K562 (cell line): Measurements from ENCODE around the gene LMBRD1. TPM values are rescaled to one million over a fixed set of nuclear protein-coding genes. Genes with fewer than 3 reads are reported as not detected.

Experiments used
- ATAC-seq: fragments of 200-7000 bp; cut with Tn5 transposase; 3 replicates; pipeline ENCODE4 v1.9.1; 2020; ENCODE audit warnings: moderate library complexity
- BruUV-seq: library from RNA; stranded (reverse); fragments of 400-500 nt; replicated peaks from 2 replicates; lab custom pipeline; 2021; lab: Mats Ljungman, UMichigan
- CTCF ChIA-PET: fragments of 300-600 bp; formaldehyde crosslinking; extraction: SDS; loops from one replicate; lab custom pipeline; 2021; ENCODE audit warnings: low intra/inter-chr PET ratio; lab: Yijun Ruan, JAX
- POLR2A ChIA-PET: fragments of 300-600, 350-650 bp; sonication (Branson Sonifier 250); formaldehyde crosslinking; extraction: SDS; loops from one replicate; lab custom pipeline; 2021; ENCODE audit warnings: antibody characterized with exemption, inconsistent platforms; lab: Yijun Ruan, JAX
- DNase-seq, 4 experiments: peaks; one replicate each; pipeline versions ENCODE4 v3.0.0 to v3.0.0-alpha.2; 2011 to 2018; ENCODE audit warnings: low spot score in 3 of 4, mixed read lengths in 3 of 4; ENCODE audit errors: extremely low read depth in 1 of 4
- FAIRE-seq: peaks from 2 replicates; lab custom pipeline; 2011; peaks lifted over from hg19 to GRCh38; lab: Jason Lieb, UNC
- H2AFZ ChIP-seq: 2 replicates; pipeline ENCODE4 v1.6.0; 2011; ENCODE audit warnings: low read depth, low read length, control low read depth, inconsistent platforms
- H3K27ac ChIP-seq: fragments of 200-600 bp; 3 replicates; pipeline ENCODE4 v1.8.0; 2011; ENCODE audit warnings: low read depth, mild to moderate bottlenecking, control low read depth, inconsistent platforms, low read length, moderate library complexity, mixed read lengths; ENCODE audit errors: extremely low read depth
- H3K27me3 ChIP-seq, 2 experiments: fragments of 300-600 bp in 1 of 2; 2 replicates in 1 of 2; 3 replicates in 1 of 2; pipeline versions ENCODE4 v1.6.0 to v1.8.0; 2011; ENCODE audit warnings: inconsistent platforms in 2 of 2, low read length in 2 of 2, mild to moderate bottlenecking in 1 of 2, mixed read lengths in 1 of 2, moderate library complexity in 1 of 2; ENCODE audit not compliant: control insufficient read depth in 2 of 2, insufficient read depth in 2 of 2
- H3K36me3 ChIP-seq: fragments of 300-600 bp; 3 replicates; pipeline ENCODE4 v1.8.0; 2011; ENCODE audit warnings: mild to moderate bottlenecking, low read length, inconsistent platforms; ENCODE audit not compliant: control insufficient read depth, insufficient read depth
- H3K4me1 ChIP-seq, 2 experiments: fragments of 200-600 bp in 1 of 2; replicated peaks in 1 of 2; 2 replicates in 1 of 2; 3 replicates in 1 of 2; pipeline versions ENCODE4 v1.5.1 to v1.8.0; 2011; ENCODE audit warnings: inconsistent platforms in 2 of 2, low read length in 2 of 2, mild to moderate bottlenecking in 1 of 2, mixed read lengths in 1 of 2, moderate library complexity in 1 of 2; ENCODE audit not compliant: control insufficient read depth in 2 of 2, insufficient read depth in 2 of 2
- H3K4me2 ChIP-seq: 2 replicates; pipeline ENCODE4 v1.6.1; 2011; ENCODE audit warnings: low read length, control low read depth, inconsistent platforms, mixed read lengths; ENCODE audit not compliant: insufficient read depth
- H3K4me3 ChIP-seq: fragments of 200-600 bp; sonication (generic), shearing (Covaris generic); 2 replicates; pipeline ENCODE4 v1.5.1; 2016; ENCODE audit warnings: control low read depth, inconsistent platforms
- H3K79me2 ChIP-seq: fragments of 200-600 bp; 3 replicates; pipeline ENCODE4 v1.8.0; 2011; ENCODE audit warnings: low read length, inconsistent platforms; ENCODE audit not compliant: control insufficient read depth, insufficient read depth
- H3K9ac ChIP-seq, 2 experiments: 2 replicates each; pipeline versions ENCODE4 v1.6.0 to v1.6.1; 2011; ENCODE audit warnings: low read depth in 2 of 2, low read length in 2 of 2, control low read depth in 1 of 2, inconsistent platforms in 1 of 2, mild to moderate bottlenecking in 1 of 2, mixed read lengths in 1 of 2; ENCODE audit not compliant: insufficient read depth in 1 of 2
- H3K9me1 ChIP-seq: one replicate; pipeline ENCODE4 v1.6.0; 2011; ENCODE audit warnings: inconsistent platforms, mild to moderate bottlenecking, low read length, moderate library complexity; ENCODE audit not compliant: control insufficient read depth, insufficient read depth
- H3K9me3 ChIP-seq: replicated peaks from 2 replicates; pipeline ENCODE4 v1.5.1; 2011; ENCODE audit warnings: low read depth, low read length, inconsistent platforms; ENCODE audit not compliant: control insufficient read depth, insufficient read depth
- H4K20me1 ChIP-seq: replicated peaks from 2 replicates; pipeline ENCODE4 v1.6.1; 2011; ENCODE audit warnings: low read length, inconsistent platforms, mixed read lengths; ENCODE audit not compliant: control insufficient read depth, insufficient read depth
- HIVEP1 ChIP-seq: fragments of 250-450 bp; sonication (Bioruptor Pico); IDR thresholded peaks from 2 replicates; pipeline ENCODE4 v1.4.0; 2020; ENCODE audit warnings: mild to moderate bottlenecking
- HMBOX1 ChIP-seq: sonication (generic); IDR thresholded peaks from 2 replicates; pipeline ENCODE4 v1.6.1; 2016
- NFIC ChIP-seq: fragments of 450-650 bp; IDR thresholded peaks from 2 replicates; pipeline ENCODE4 v1.6.1; 2017; ENCODE audit warnings: mild to moderate bottlenecking, inconsistent platforms
- TAF1 ChIP-seq: IDR thresholded peaks from 2 replicates; pipeline ENCODE4 v1.6.1; 2011; ENCODE audit warnings: mild to moderate bottlenecking, low read length, moderate library complexity; ENCODE audit not compliant: insufficient read depth, control insufficient read depth, severe bottlenecking; ENCODE audit errors: extremely low read depth
- TBL1XR1 ChIP-seq, 2 experiments: IDR thresholded peaks; 2 replicates each; pipeline ENCODE4 v1.6.1; 2012; ENCODE audit warnings: improper control_type of control experiment in 2 of 2, low read length in 2 of 2, mild to moderate bottlenecking in 1 of 2
- THAP7 ChIP-seq: fragments of 250-450 bp; sonication (Bioruptor Pico); IDR thresholded peaks from 2 replicates; pipeline ENCODE4 v1.5.0; 2021
- ZEB2 ChIP-seq: fragments of 450-650 bp; IDR thresholded peaks from 2 replicates; pipeline ENCODE4 v1.6.1; 2016
- ZNF347 ChIP-seq: fragments of 450-650 bp; formaldehyde crosslinking; IDR thresholded peaks from 2 replicates; pipeline ENCODE4 v1.4.0; 2020; ENCODE audit warnings: low read depth, mild to moderate bottlenecking, moderate library complexity
- WGBS: fragments of 100-300 bp; shearing (Covaris generic); methylation state at CpG from one replicate; pipeline ENCODE4 v1.1.6; 2016; ENCODE audit warnings: low coverage, mixed read lengths; ENCODE audit not compliant: insufficient coverage; ENCODE audit errors: missing lambda C conversion rate; 5-methylcytosine and 5-hydroxymethylcytosine counted together
- in situ Hi-C: fragments of 300-500 bp; cut with MboI; formaldehyde crosslinking; loops from 4 replicates; pipeline ENCODE4 v1.15.0; 2018; ENCODE audit warnings: inconsistent platforms, mixed read lengths
- intact Hi-C: fragments of 100-400 bp; cut with micrococcal nuclease; formaldehyde crosslinking; loops from 2 replicates; pipeline ENCODE4 v1.14.2; 2022
- polyA plus RNA-seq, 8 experiments: library from polyadenylated mRNA; depleted of rRNA in 4 of 8; stranded (reverse) in 5 of 8; unstranded in 3 of 8; fragments of >200 nt; fragmentation: Nextera tagmentation in 2 of 8; fragmentation: Illumina TruSeq in 1 of 8; extraction: Ambion mirVana in 2 of 8; extraction: Trizol in 1 of 8; gene quantifications; 2 replicates each; pipeline versions ENCODE4 v1.2.1 to v1.2.3, GENCODE V29; 2011 to 2014; ENCODE audit warnings: inconsistent platforms in 1 of 8, missing spikeins in 1 of 8
- total RNA-seq, 7 experiments: library from RNA; depleted of rRNA in 6 of 7; stranded (reverse); fragments of >200 nt in 6 of 7; fragmentation: Illumina TruSeq in 2 of 7; extraction: Trizol in 2 of 7; gene quantifications; 2 replicates each; pipeline versions ENCODE4 v1.2.1 to v1.2.3, GENCODE V29; 2011 to 2021; ENCODE audit warnings: low replicate concordance in 1 of 7

Gene LMBRD1
- total and polyA plus RNA-seq, 9 of the 15 experiments (the other 6 are each of a cell fraction or from before 2014, with no cell fraction given), result 14.0 to 85.2 (median 26.5) TPM

- Histone ChIP-seq H3K4me3 (no peak overlapping the region), H2AFZ (no peak overlapping the region), H3K79me2 (peaks cover 63% of the 10 kb centered on the region), H3K27ac (no peak overlapping the region), H3K36me3 (peaks cover 18% of the 10 kb centered on the region; the same call in 2 of the 3 replicates), H4K20me1 (no peaks in the 10 kb centered on the region), H3K9ac (no peak overlapping the region), H3K9me1 (no peaks in the 10 kb centered on the region), H3K4me1 (peaks cover 7 to 12% of the 10 kb centered on the region in 2 experiments; a peak in 4 of 5 replicates), H3K9me3 (no peaks in the 10 kb centered on the region), H3K4me2 (no peak overlapping the region), H3K27me3 (no peaks in the 10 kb centered on the region)
- in situ Hi-C loops (no loop called here), intact Hi-C loops (no loop called here)
- ChIA-PET POLR2A (no interaction called here), CTCF (no interaction called here)
- ATAC-seq (no peak), FAIRE-seq (no peak), DNase-seq (no peak)
- no peak for TF ChIP-seq TBL1XR1 (IDR thresholded peaks at IDR 0.05; ENCODE audit: low read length in 2 of 2)
- TF ChIP-seq ZNF347, result no peak
- no peak for TF ChIP-seq ZEB2
- BruUV-seq, result no TSS peak
Observed at GRCh38 chr6:69792292-69792691, 4.5 kb downstream of the LMBRD1 start.

- FAIRE-seq (no peak), DNase-seq (no peak), ATAC-seq (peak; percentile 9; the same call in 2 of the 3 replicates)
- no peak overlapping the region for H3K4me3 ChIP-seq
- WGBS, result 56% methylated on average over 2 of the region's 2 CpGs
- peaks cover 65% of the 10 kb centered on the region for H3K79me2 ChIP-seq
- TF ChIP-seq NFIC (0 out of 2 replicates have a peak, but pooled peaks have one; percentile 28), TAF1 (no peak), HIVEP1 (CRISPR knock-in tag) (no peak), THAP7 (CRISPR knock-in tag) (no peak), HMBOX1 (peak; percentile 43; the same call in 1 of the 2 replicates)
- no peak overlapping the region for H3K4me2 ChIP-seq
- no peaks in the 10 kb centered on the region for H3K9me3 ChIP-seq
- no peaks in the 10 kb centered on the region for H3K9me1 ChIP-seq
- no peaks in the 10 kb centered on the region for H3K27me3 ChIP-seq
- BruUV-seq, result no TSS peak
- H3K9ac ChIP-seq, result no peak overlapping the region
- CTCF ChIA-PET, result no interaction called here
- in situ Hi-C loops, result no loop called here
- intact Hi-C loops, result no loop called here
- H3K27ac ChIP-seq, result no peak overlapping the region
- H2AFZ ChIP-seq, result no peak overlapping the region
- peaks cover 4 to 8% of the 10 kb centered on the region in 2 experiments for H3K4me1 ChIP-seq
- peaks cover 18% of the 10 kb centered on the region; the same call in 2 of the 3 replicates for H3K36me3 ChIP-seq
- H4K20me1 ChIP-seq, result no peaks in the 10 kb centered on the region
- POLR2A ChIA-PET, result no interaction called here
Observed at GRCh38 chr6:69791065-69791471, 5.7 kb downstream of the LMBRD1 start.
